Measurements from ENCODE around the gene BTBD6. TPM values are rescaled to one million over a fixed set of nuclear protein-coding genes. Genes with fewer than 3 reads are reported as not detected.

Gene BTBD6
- total and polyA plus RNA-seq, 9 donors = 16.6 to 40.1 (median 34.4) TPM

DNA sequence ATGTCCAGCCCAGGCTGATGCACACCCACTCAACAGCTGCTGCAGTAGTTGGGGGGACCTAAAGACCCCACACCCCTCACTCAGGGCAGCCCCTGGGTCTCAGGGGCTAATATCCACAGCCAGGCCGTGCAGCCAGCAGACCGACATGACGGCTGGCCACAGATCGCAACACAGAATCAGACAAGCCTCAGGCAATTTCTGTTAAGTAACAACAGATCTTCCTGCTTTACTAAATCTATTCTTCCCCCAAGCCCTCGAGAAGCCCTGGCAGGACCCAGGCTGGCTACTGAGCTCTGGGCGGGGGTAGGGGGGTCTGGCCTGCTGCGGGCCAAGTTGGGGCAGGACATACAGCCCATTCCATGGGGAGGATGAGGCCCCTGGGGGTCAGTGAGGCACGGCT lies 39.2 kb upstream of the BTBD6 start:
- H3K27me3 ChIP-seq = no peaks in the 10 kb centered on the region
- H3K36me3 ChIP-seq = no peaks in the 10 kb centered on the region
- no peaks in the 10 kb centered on the region for H3K9me3 ChIP-seq
- H3K27ac ChIP-seq = no peak overlapping the region
- DNase-seq = no peak
- intact Hi-C loops (cut with DNase I) = loop anchor here in 1 of 4 donors (10.0 kb wide), 1 partner anchor 76 kb away; no protein-coding TSS in a partner anchor
- TF ChIP-seq, protein P1, sequence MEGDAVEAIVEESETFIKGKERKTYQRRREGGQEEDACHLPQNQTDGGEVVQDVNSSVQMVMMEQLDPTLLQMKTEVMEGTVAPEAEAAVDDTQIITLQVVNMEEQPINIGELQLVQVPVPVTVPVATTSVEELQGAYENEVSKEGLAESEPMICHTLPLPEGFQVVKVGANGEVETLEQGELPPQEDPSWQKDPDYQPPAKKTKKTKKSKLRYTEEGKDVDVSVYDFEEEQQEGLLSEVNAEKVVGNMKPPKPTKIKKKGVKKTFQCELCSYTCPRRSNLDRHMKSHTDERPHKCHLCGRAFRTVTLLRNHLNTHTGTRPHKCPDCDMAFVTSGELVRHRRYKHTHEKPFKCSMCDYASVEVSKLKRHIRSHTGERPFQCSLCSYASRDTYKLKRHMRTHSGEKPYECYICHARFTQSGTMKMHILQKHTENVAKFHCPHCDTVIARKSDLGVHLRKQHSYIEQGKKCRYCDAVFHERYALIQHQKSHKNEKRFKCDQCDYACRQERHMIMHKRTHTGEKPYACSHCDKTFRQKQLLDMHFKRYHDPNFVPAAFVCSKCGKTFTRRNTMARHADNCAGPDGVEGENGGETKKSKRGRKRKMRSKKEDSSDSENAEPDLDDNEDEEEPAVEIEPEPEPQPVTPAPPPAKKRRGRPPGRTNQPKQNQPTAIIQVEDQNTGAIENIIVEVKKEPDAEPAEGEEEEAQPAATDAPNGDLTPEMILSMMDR (IDR thresholded peaks at IDR 0.05) = no peak
- TF ChIP-seq EP300 (IDR thresholded peaks at IDR 0.05) = no peak
- no peak for TF ChIP-seq POLR2A (IDR thresholded peaks at IDR 0.05)
- H3K4me1 ChIP-seq (ENCODE audit: insufficient read depth) = peaks cover 8% of the 10 kb centered on the region
- no peak overlapping the region for H3K4me3 ChIP-seq
- 87 to 95% (median 91%) methylated on average over 8 of the region's 8 CpGs for WGBS, 3 donors

DNA sequence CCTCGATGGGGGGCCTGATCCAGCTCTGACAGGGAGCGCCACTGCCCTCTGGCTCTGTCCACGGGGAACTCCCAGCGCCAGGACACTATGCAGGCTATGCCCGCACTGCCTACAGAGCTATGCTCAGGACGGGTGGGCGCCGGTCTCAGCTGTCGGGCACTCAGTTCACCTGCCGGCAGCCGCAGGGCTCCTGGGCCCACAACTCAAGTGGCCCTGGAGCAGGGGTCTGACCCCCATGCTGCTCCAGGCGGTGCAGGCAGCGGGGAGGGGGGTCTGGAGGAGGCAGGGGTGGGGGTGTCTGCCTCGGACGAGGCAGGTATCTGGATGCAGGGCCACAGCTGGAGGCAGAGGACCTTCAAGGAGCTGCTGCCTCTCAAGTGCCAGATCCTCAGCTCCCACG lies 38.7 kb upstream of the BTBD6 start:
- peaks cover 6% of the 10 kb centered on the region for H3K4me1 ChIP-seq (ENCODE audit: insufficient read depth)
- no peaks in the 10 kb centered on the region for H3K27me3 ChIP-seq
- no peak overlapping the region for H3K4me3 ChIP-seq
- H3K27ac ChIP-seq = no peak overlapping the region
- DNase-seq = no peak
- intact Hi-C loops (cut with DNase I) = loop anchor here in 1 of 4 donors (10.0 kb wide), 1 partner anchor 75 kb away; no protein-coding TSS in a partner anchor
- WGBS, 3 donors = 88 to 92% (median 90%) methylated on average over 10 to 16 of the region's 16 CpGs
- H3K9me3 ChIP-seq = no peaks in the 10 kb centered on the region
- H3K36me3 ChIP-seq = no peaks in the 10 kb centered on the region
- TF ChIP-seq EP300 (IDR thresholded peaks at IDR 0.05) (no peak), POLR2A (IDR thresholded peaks at IDR 0.05) (no peak)
- TF ChIP-seq, protein P1 (IDR thresholded peaks at IDR 0.05) = no peak

DNA sequence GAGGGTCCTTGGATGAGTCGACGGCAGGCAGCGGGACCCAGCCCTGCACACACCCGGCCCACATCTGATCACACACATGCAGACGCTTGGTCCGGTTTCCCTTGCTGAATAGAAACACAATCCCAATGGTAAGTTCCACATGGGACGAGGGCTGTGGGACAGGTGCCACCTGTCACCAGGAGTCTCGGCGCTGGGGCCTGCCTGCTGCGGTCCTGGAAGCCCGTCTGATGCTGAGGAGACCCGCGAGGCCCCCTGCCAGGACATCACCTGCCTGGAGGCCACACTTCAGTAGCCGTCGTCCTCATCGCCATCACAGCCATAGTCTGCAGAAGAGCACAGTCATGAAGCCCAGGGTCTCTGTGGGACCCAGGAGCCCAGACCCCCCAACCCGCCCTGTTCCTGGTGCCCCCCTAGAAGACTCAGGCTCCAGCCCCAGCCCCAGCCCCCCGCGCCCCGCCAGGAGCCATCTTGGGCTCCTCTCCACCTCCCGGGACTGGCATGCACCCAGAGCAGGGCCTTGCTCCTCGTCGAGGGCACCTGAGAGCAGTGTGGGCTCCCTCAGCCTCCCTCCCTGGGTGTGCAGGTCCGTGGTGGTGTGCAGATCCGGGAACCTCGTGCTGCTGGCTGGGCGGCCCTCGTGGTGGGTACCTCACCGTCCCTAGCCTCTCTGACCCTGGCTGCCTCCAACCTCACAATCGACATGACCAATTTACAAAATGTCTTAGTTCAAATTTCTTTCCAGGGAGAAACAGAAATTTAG lies 37.9 kb upstream of the BTBD6 start:
- no peaks in the 10 kb centered on the region for H3K36me3 ChIP-seq
- intact Hi-C loops (cut with DNase I) = no loop called here
- H3K27me3 ChIP-seq = no peaks in the 10 kb centered on the region
- no peak overlapping the region for H3K4me3 ChIP-seq
- TF ChIP-seq EP300 (IDR thresholded peaks at IDR 0.05) = no peak
- H3K4me1 ChIP-seq (ENCODE audit: insufficient read depth) = peaks cover 2% of the 10 kb centered on the region
- H3K27ac ChIP-seq = no peak overlapping the region
- no peak for DNase-seq
- WGBS, 3 donors = 87 to 91% (median 91%) methylated on average over 27 to 30 of the region's 30 CpGs
- no peaks in the 10 kb centered on the region for H3K9me3 ChIP-seq

DNA sequence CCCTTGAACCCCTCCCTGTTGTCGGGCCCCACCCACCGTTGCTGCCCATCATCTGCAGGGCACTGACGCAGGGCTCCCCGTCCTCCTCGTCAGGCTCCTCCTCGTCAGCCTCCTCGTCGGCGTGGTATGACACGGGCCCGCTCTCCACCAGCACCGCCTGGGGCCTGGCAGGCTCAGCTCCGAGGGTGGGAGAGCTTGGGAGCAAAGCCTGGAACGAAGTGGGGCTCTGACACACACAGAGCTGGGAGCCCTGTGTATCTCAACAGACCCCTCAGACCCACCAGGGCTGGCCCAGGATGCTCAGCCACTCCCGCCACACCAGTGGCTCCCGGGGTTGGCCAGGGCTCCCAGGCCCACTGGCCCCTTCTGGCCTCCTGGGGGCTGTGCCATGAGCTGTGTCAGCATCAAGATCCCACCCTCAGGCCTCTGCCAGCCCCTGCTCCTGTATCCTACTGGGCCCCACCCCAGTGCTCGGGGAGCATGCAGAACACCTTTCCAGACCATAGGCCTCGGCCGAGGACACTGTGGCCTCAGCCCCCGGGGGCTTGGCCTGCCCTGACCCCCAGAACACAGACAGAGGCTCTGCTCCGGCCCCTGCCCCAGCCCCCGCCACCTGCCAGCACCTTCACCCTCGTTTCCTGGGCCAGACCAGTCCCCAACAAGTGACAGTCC lies 37.1 kb upstream of the BTBD6 start:
- H3K4me3 ChIP-seq = no peak overlapping the region
- WGBS, 3 donors = 92 to 93% (median 92%) methylated on average over 15 to 23 of the region's 23 CpGs
- TF ChIP-seq POLR2A (IDR thresholded peaks at IDR 0.05) = no peak
- no peak for TF ChIP-seq EP300 (IDR thresholded peaks at IDR 0.05)
- TF ChIP-seq, protein P1 (IDR thresholded peaks at IDR 0.05) = no peak
- no peaks in the 10 kb centered on the region for H3K27me3 ChIP-seq
- no peak for DNase-seq
- H3K4me1 ChIP-seq (ENCODE audit: insufficient read depth) = no peaks in the 10 kb centered on the region
- no peak overlapping the region for H3K27ac ChIP-seq
- no peaks in the 10 kb centered on the region for H3K36me3 ChIP-seq
- H3K9me3 ChIP-seq = no peaks in the 10 kb centered on the region
- intact Hi-C loops (cut with DNase I) = no loop called here

DNA sequence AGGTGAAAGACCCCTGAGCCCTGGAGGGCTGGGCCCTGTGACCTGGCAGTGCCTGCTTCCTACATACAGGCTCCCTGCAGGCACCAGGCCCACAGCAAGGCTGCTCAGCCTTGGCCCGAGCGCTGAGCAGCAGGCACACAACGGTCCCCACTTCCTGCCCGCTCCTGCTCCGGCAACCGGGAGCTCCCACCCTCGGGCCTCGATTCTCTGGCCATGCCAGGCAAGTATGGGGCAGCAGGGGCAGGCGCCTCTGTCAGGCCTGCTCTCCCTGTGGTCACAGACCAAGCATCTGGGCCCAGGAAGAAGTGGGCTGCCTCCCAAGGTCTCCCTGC lies 36.6 kb upstream of the BTBD6 start:
- Histone ChIP-seq H3K4me1 (ENCODE audit: insufficient read depth) (peaks cover 2% of the 10 kb centered on the region), H3K27ac (no peak overlapping the region), H3K4me3 (no peak overlapping the region), H3K36me3 (no peaks in the 10 kb centered on the region), H3K27me3 (no peaks in the 10 kb centered on the region), H3K9me3 (no peaks in the 10 kb centered on the region)
- TF ChIP-seq EP300 (IDR thresholded peaks at IDR 0.05) = no peak
- no peak for TF ChIP-seq POLR2A (IDR thresholded peaks at IDR 0.05)
- TF ChIP-seq, protein P1 (IDR thresholded peaks at IDR 0.05) = no peak
- intact Hi-C loops (cut with DNase I) = no loop called here
- WGBS, 3 donors = 86 to 91% (median 88%) methylated on average over 6 to 9 of the region's 9 CpGs
- DNase-seq = no peak

All from ovary (tissue), 9 donors.